AG08395 (cell line): ENCODE results near the gene HOXA13.
A peak's percentile ranks its signal among the peaks of the same experiment; 100 is the strongest.

Source experiments
- DNase-seq: peaks from one replicate; pipeline ENCODE4 v3.0.0; 2012; ENCODE audit warnings: mixed read lengths, low spot score

Gene HOXA13

DNA sequence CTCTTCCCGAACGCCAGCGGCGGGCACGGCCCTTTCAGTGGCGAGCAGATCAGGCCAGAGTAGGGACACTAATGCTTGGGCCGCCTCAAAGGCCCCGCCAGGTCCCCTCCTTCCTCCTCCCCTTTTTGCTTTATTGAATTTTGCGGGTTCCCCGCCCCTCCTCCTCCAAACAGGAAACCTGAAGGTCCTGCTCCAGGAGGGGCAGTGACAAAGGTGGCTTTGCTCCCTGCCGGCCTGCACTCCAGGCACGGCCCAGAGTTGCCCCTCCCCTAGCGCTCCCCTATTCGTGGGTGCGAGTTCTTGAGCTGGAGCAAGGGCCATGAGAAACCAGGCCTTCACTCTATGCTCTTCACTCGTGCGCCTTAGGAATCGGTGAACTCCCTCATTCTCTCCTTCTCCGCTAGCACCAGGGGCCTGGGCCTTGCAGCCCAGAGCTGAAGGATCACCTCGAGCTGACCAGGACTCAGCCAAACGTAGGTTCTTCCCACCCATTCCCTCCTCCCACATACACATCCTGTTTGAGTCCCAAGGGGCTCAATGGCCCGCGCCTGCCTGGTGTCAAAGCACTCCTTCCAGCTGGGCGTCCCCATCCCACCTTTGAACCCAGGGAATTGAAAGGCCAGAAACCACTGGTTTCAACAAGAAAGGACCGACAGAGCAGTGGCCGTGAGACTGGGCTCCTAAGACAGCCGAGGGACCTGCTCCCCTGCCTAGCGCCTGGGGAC, 51.7 kb downstream of the HOXA13 start:
- peak; percentile 31 for DNase-seq

DNA sequence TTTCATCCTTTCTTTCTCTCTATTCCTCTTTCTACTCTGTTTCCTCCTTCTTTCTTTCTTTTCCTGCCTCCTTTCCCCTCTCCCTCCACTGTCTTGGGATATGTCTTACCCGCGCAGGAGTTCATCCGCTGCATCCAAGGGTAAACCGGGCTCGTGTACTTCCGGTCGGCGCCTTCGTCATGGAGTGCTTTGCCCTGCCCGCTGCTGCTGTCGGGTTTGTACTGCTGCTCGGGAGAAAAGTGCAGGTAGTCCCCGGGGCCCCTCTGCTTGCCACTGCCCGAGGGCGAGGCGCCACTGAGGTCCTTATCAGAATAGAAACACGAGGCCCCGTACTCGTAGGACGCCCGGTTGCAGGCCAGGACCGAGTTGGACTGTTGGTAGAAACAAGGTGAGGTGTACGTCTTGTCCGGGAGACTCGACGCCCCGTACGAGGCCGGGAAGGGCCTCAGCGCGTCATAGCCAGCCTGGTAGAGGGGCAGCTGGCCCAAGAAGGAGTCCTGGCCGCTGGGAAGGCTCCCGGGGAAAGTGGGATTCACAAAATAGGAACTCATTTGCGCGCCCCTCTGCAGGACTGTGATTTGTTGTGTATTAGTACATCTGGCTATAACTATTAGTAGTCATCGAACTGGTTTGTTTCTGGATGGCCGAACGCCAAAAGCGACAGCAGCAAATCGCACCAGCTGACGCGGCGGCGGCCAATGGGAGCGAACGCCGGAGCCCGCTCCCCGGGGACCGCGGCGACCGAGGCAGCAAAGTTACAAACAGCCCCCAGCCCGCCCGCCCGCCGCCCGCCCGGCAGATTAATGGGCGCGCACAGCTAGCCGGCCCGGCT, 52.5 kb downstream of the HOXA13 start, which contains the start of gene HOXA6:
Gene HOXA6, minus strand, starts transcription at position 576 of the 832 bp plus-strand sequence. Its CDS starts 25 bp downstream, at position 551.
- DNase-seq = peak; percentile 61

GRCh38 chr7:27146491-27147198, 53.2 kb downstream of the HOXA13 start:
- no peak for DNase-seq

- DNase-seq = no peak
These were observed 53.9 kb downstream of the HOXA13 start for GRCh38 chr7:27145914-27146412.

GRCh38 chr7:27145165-27145913, 54.6 kb downstream of the HOXA13 start:
- DNase-seq = no peak

GRCh38 chr7:27144781-27145164, 55.1 kb downstream of the HOXA13 start:
- DNase-seq = no peak
